Upper lobe of left lung (tissue), 6 donors: ENCODE results near the gene TMEM116. TPM values are rescaled to one million over a fixed set of nuclear protein-coding genes. Genes with fewer than 3 reads are reported as not detected.

ENCODE experiments used
- ATAC-seq, 2 donors: fragments of 200-7000 bp; cut with Tn5 transposase; one replicate each; pipeline ENCODE4 v1.9.1; 2022; ENCODE audit warnings: mild to moderate bottlenecking in 2 of 2, moderate library complexity in 2 of 2; ENCODE audit not compliant: low FRiP score in 2 of 2
- DNase-seq, 2 donors: peaks; one replicate each; pipeline ENCODE4 v3.0.0-alpha.2; 2019 to 2020
- H3K27ac ChIP-seq, 4 donors: fragments of 200-600 bp; sonication (generic); one replicate each; pipeline ENCODE4 v1.5.1; 2016 to 2019
- H3K27me3 ChIP-seq, 4 donors: fragments of 200-600 bp; sonication (generic); one replicate each; pipeline ENCODE4 v1.5.1; 2017 to 2019
- H3K36me3 ChIP-seq, 4 donors: fragments of 200-600 bp; sonication (generic); one replicate each; pipeline ENCODE4 v1.5.1; 2016 to 2019
- H3K4me1 ChIP-seq, 4 donors: fragments of 200-600 bp; sonication (generic); one replicate each; pipeline ENCODE4 v1.5.1; 2018 to 2019
- H3K4me3 ChIP-seq, 4 donors: fragments of 200-600 bp; sonication (generic); one replicate each; pipeline ENCODE4 v1.5.1; 2017 to 2019; ENCODE audit warnings: mild to moderate bottlenecking in 2 of 4, moderate library complexity in 1 of 4
- H3K9me3 ChIP-seq, 4 donors: fragments of 200-600 bp; sonication (generic); one replicate each; pipeline ENCODE4 v1.5.1; 2018 to 2019
- EP300 ChIP-seq, 4 donors: sonication (generic); formaldehyde crosslinking; IDR thresholded peaks; one replicate each; pipeline ENCODE4 v1.5.1; 2017; ENCODE audit warnings: antibody characterized with exemption in 4 of 4, control low read depth in 2 of 4
- POLR2A ChIP-seq, 4 donors: fragments of 450-650 bp; IDR thresholded peaks; one replicate each; pipeline ENCODE4 v1.5.1; 2016 to 2017; ENCODE audit warnings: antibody characterized with exemption in 4 of 4, mild to moderate bottlenecking in 2 of 4
- POLR2AphosphoS5 ChIP-seq, 2 donors: sonication (generic); formaldehyde crosslinking; IDR thresholded peaks; one replicate each; pipeline ENCODE4 v1.5.1; 2017; ENCODE audit warnings: antibody characterized with exemption in 2 of 2
- whole genome bisulfite sequencing, 2 donors: methylation state at CpG; one replicate each; pipeline ENCODE4 v1.1.5; 2017 to 2018; 5-methylcytosine and 5-hydroxymethylcytosine counted together
- total RNA-seq, 6 donors: library from RNA; depleted of rRNA in 4 of 6; stranded (reverse); fragments of >200 nt in 4 of 6; gene quantifications; one replicate each; pipeline versions ENCODE4 v1.1.0 to v1.2.1, GENCODE V29; 2016 to 2021
- TF ChIP-seq, protein P1 (sequence below), 6 experiments: fragments of 450-650 bp in 4 of 6; fragments of 200-600 bp in 2 of 6; sonication (generic) in 2 of 6; IDR thresholded peaks; one replicate each; pipeline ENCODE4 v1.5.1; 2016 to 2019; ENCODE audit warnings: antibody characterized with exemption in 6 of 6
- donor health status: DM: no; HTN: no; CAD: no; lungs with moderate emphysema.
- donor health status: DM: no; HTN: yes; CAD: no; lungs with severe emphysema.

Gene TMEM116
- total RNA-seq, 6 donors from 2014 or later: 14.8 to 41.9 (median 21.2) TPM

DNA sequence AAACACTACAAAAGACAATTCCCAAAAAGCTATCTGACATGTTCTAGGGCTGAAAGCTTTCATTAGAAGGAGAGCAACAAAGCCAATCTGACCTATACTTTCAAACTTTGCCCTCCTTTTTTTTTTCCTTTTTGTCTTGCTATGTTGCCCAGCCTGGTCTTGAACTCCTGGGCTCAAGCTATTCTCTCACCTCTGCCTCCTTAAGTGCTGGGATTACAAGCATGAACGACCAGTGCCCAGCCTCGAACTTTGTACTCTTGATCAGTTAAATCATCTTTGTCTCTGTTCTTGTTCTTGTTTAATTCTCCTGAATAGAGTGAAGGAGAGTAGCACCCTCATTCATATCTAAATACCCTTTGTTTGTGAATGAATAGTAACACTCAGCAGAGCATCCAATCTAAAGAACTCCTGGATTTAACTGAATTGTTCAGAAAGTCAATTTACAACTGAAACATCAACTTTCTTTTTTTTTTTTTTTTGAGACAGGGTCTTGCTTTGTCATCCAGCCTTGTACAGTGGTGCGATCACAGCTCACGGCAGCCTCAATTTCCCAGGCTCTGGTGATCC, 22.3 kb upstream of the TMEM116 start:
- TF ChIP-seq, protein P1, sequence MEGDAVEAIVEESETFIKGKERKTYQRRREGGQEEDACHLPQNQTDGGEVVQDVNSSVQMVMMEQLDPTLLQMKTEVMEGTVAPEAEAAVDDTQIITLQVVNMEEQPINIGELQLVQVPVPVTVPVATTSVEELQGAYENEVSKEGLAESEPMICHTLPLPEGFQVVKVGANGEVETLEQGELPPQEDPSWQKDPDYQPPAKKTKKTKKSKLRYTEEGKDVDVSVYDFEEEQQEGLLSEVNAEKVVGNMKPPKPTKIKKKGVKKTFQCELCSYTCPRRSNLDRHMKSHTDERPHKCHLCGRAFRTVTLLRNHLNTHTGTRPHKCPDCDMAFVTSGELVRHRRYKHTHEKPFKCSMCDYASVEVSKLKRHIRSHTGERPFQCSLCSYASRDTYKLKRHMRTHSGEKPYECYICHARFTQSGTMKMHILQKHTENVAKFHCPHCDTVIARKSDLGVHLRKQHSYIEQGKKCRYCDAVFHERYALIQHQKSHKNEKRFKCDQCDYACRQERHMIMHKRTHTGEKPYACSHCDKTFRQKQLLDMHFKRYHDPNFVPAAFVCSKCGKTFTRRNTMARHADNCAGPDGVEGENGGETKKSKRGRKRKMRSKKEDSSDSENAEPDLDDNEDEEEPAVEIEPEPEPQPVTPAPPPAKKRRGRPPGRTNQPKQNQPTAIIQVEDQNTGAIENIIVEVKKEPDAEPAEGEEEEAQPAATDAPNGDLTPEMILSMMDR (IDR thresholded peaks at IDR 0.05): no peak
- TF ChIP-seq POLR2AphosphoS5 (IDR thresholded peaks at IDR 0.05): no peak
- TF ChIP-seq POLR2A (IDR thresholded peaks at IDR 0.05): no peak
- TF ChIP-seq EP300 (IDR thresholded peaks at IDR 0.05): no peak
- Histone ChIP-seq H3K4me3 (no peak overlapping the region), H3K9me3 (no peaks in the 10 kb centered on the region), H3K4me1 (peaks cover 0 to 4% (median 0%) of the 10 kb centered on the region in 4 donors), H3K36me3 (peaks cover 23 to 81% (median 52%) of the 10 kb centered on the region in 4 donors), H3K27me3 (no peaks in the 10 kb centered on the region), H3K27ac (no peak overlapping the region)
- WGBS, 2 donors: 87 to 93% methylated on average over 4 of the region's 4 CpGs
- ATAC-seq: no peak
- DNase-seq: no peak

DNA sequence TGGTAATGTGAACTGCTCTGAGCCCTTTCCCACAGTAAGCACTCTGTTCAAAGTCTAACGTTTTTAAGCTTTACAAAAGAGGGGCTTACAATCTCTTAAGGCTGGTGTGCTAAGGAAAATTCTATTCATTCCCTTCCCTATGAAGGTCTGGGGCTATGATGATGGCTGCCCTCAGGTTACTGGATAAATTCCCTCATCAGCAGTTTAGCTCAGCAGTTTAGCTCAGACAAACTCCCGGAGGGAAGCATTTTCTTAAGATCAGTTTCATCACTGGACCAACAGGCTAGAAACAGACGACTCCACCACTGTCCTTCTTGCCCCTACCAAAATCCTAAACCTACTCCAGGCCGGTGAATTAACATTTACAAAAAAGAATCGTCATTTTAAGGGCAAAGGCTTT, 19.3 kb upstream of the TMEM116 start:
- peaks cover 0 to 4% (median 0%) of the 10 kb centered on the region in 4 donors for H3K4me1 ChIP-seq
- ATAC-seq: no peak
- 92 to 97% methylated on average over 5 of the region's 5 CpGs for WGBS, 2 donors
- no peak overlapping the region for H3K4me3 ChIP-seq
- H3K27me3 ChIP-seq: no peaks in the 10 kb centered on the region
- peaks cover 6 to 80% (median 31%) of the 10 kb centered on the region in 4 donors for H3K36me3 ChIP-seq
- no peak for DNase-seq
- TF ChIP-seq, protein P1 (IDR thresholded peaks at IDR 0.05): no peak
- H3K27ac ChIP-seq: no peak overlapping the region
- H3K9me3 ChIP-seq: no peaks in the 10 kb centered on the region

DNA sequence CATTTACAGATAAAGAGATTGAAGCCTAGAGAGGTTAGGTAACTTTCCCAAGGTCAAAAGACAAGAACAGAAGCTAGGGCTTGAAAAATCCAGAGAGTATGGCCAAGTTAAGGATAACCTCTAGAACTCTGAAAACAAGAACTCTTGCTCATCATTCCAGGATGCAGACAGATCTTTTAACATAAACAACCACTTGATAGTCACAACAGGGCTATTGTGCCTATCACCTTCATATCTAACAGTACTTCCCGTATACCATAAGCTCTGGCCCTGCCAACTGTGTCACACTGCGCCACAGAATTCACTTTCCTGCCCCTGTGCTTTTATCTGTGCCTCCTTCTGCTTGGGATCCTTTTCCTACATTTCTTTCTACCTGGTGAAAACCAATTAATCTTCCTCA, 18.5 kb upstream of the TMEM116 start:
- Histone ChIP-seq H3K4me1 (peaks cover 0 to 4% (median 0%) of the 10 kb centered on the region in 4 donors), H3K4me3 (no peak overlapping the region), H3K9me3 (no peaks in the 10 kb centered on the region), H3K27me3 (no peaks in the 10 kb centered on the region), H3K27ac (no peak overlapping the region), H3K36me3 (peaks cover 6 to 75% (median 28%) of the 10 kb centered on the region in 4 donors)
- DNase-seq (no peak), ATAC-seq (no peak)
- WGBS, 2 donors: 68 to 72% methylated on average over 2 of the region's 2 CpGs
- TF ChIP-seq EP300 (IDR thresholded peaks at IDR 0.05): no peak
- TF ChIP-seq, protein P1 (IDR thresholded peaks at IDR 0.05): no peak
- TF ChIP-seq POLR2AphosphoS5 (IDR thresholded peaks at IDR 0.05): no peak
- TF ChIP-seq POLR2A (IDR thresholded peaks at IDR 0.05): no peak

DNA sequence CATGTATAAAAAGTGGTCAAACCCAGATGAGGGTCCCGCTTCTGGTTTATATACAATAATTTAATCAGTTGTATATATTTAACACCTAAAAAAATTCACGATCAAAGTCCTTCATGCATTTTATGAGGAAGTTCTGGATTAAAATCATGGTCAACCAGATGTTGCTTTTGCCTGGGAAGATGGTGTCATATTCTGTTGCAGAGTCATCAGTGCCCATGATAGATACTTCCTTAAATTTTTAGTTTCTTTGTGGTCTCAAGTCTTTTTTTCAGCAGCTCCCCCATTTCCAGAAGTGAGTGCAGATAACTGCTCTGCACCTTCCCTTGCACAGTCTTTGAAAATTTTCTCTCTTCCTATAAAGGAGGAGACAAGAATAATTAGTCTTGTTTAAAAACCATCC, 16.3 kb upstream of the TMEM116 start:
- ATAC-seq (no peak), DNase-seq (no peak)
- Histone ChIP-seq H3K36me3 (peaks cover 3 to 62% (median 21%) of the 10 kb centered on the region in 4 donors), H3K4me3 (no peak overlapping the region), H3K4me1 (peaks cover 0 to 8% (median 6%) of the 10 kb centered on the region in 4 donors), H3K9me3 (no peaks in the 10 kb centered on the region), H3K27ac (no peak overlapping the region), H3K27me3 (no peaks in the 10 kb centered on the region)
- TF ChIP-seq, protein P1 (IDR thresholded peaks at IDR 0.05): no peak
- TF ChIP-seq POLR2AphosphoS5 (IDR thresholded peaks at IDR 0.05) (no peak), EP300 (IDR thresholded peaks at IDR 0.05) (no peak), POLR2A (IDR thresholded peaks at IDR 0.05) (no peak)
- WGBS, 2 donors: 75 to 88% methylated on average over 2 of the region's 2 CpGs

DNA sequence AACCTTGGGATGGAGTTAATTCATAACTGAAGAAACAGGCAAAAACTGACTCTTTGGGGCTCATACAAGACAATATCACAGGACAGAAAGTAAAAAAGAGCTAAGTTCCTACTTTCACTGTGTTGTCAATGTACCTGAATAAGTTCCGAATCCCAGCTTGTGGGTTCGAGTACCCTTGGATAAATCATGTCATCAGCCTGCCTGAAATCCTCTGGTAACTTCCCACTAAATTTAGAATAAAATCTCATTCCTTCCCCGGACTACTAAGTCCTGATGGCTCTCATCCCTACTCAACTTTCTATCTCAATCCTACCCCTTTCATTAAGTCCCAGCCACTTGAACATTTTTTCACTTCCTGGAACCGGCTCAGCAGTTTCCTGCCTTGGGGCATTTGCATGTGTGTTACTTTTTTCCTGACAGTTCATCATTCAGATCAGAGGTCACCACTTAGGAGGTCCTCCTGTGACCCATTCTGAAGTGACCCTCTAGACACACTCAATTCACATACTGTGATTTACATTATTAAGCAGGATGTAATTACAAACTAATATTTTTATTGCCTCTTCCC, 12.9 kb upstream of the TMEM116 start:
- H3K9me3 ChIP-seq: no peaks in the 10 kb centered on the region
- 55 to 62% methylated on average over 4 of the region's 4 CpGs for WGBS, 2 donors
- TF ChIP-seq, protein P1 (IDR thresholded peaks at IDR 0.05): no peak
- TF ChIP-seq POLR2A (IDR thresholded peaks at IDR 0.05): no peak
- TF ChIP-seq POLR2AphosphoS5 (IDR thresholded peaks at IDR 0.05): no peak
- no peak for TF ChIP-seq EP300 (IDR thresholded peaks at IDR 0.05)
- peaks cover 0 to 7% (median 5%) of the 10 kb centered on the region in 4 donors for H3K4me1 ChIP-seq
- H3K27ac ChIP-seq: peak overlapping the region in 1 of 4 donors; percentile 31
- H3K27me3 ChIP-seq: no peaks in the 10 kb centered on the region
- ATAC-seq (no peak), DNase-seq (no peak)
- peaks cover 10 to 68% (median 23%) of the 10 kb centered on the region in 4 donors for H3K36me3 ChIP-seq
- no peak overlapping the region for H3K4me3 ChIP-seq
